Activated naive CD4-positive, alpha-beta T cell treated with anti-CD3 and anti-CD28 coated beads, Interleukin-2, amount 50 U/mL, for 16 hours (primary cell): ENCODE data around the gene KCNC1.

ENCODE experiments used
- DNase-seq: peaks from one replicate; pipeline ENCODE4 v3.0.0-alpha.2; 2020

Gene KCNC1

DNA sequence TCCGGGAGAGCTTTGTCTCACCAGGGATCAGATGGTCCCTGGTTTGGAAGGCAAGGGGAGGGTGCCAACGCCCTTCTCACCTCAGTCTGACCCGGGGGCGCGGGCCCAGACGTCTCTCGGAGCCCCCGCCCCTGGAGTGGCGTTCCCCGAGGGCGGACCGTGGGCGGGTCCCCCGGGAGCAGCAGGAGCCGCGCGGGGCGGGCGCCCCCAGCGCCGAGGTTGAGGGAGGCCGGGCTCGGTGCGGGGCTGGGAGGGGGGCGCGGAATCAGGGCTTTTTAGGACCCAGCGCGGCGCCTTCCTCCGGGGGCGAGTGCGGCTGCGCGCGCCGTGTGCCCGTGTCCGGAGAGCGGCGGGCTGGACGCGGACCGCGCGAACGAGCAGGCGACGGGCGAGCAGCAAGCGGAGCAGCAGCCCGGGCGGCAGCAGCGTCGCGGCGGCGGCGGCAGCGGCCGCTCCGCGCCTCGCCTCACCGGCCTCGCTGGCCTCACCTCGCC is at the start of gene KCNC1:
Gene KCNC1, plus strand, starts transcription at position 364 of the 494 bp plus-strand sequence. CDS start 1,222 bp downstream, outside the sequence.
- DNase-seq, result no peak

DNA sequence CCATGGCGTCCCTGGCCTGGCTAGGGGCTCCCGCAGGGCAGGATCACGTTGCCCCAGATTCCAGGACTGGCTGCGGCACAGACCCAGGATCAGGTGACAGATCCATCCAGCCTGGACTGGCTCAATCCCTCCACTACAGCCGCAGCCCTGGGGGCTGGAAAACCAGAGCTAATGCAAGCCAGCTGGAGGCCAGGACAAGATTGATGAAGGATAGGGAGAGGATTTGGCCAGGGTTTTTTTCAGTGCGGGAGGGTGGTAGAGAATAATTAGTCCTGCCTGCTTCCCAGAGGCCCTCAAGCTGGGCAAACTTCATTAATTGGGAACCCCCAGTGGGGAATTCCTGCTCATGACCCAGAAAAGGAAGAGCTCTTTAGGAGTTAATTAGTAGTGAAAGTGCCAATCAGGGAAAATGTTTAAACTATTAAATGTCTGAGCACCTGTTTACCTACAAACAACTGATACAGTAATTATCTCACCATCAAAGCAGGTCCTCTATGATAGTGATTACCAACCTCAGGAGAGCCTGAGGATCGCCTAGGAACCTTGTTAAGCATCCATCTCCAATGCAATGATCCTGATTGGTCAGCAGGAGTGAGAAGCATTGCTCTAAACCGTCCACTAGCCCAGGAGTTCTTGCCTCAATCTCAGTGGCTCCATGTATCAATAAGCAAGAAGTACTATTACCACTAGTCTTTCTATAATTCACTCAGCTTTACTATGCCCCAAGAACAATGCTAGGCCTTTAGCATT is 48.2 kb upstream of the KCNC1 start:
- DNase-seq, result no peak

DNA sequence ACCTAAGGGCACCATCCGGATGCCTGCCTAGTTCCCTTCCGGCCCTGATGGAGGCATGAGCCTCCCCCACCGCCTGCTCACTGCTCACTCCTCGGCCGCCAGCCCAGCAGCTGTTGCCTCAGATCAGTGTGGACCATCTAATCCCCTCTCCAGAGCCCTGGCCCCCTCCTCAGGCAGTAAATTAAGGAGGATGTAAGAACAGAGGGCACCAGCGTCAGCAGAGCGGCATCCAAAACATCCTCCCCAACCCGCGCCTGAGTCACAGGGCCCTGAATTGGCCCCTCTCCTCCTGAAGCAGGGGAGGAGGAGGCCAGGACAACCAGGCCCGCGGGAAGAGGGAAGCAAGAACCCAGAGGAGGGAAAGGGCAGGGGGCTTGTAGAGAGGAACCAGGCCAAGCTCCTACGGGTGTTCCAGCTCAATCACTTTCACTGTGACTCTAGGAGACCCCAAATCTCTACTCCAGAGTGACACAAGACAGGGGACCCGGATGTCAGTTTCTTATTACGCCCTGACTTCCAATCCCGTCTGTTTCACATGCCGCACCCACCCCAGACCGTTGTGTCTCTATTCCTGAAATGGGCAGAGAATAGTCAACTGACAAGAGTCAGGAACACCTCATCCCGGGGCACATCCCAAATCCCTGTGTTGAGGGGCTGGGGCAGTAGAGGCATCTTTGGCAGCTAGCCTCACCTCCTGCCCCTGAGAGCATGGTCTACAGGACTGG is 46.5 kb upstream of the KCNC1 start:
- DNase-seq, result no peak

DNA sequence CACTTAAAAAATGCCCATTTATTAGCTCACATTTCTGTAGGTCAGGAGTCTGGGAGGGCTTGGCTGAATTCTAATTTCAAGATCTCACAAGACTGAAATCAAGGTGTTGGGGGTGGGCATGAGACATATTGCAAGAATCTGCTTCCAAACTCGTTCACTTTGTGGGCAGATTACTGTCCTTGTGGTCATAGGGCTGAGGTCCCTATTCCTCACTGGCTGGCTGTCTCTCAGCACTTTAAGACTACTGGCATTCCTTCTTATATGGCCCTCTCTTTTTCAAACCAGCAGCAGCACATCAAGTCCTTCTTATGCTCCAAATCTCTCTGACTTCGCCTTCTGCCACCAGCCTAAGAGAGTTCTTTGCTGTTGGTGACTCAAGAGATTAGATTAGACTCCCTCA is 43.0 kb upstream of the KCNC1 start:
- no peak for DNase-seq

DNA sequence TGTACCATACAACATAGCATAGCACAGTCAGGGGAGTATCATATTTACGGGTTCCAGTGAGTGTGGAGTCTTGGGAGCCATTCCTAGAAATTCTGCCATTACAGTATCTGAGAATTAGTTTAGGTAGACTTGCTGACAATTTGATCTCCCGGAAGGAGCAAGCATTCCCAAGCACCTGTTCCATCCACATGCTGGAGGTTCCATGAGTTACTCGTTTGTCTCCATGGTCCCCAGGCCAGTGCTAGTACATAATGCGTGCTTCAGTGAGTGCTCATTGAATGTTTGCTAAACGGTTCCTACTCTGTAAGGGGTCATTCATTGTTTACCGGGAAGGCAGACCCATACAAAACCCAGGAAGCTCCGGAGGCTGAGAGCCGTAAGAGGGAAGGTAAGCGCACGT is 42.6 kb upstream of the KCNC1 start:
- DNase-seq, result no peak

DNA sequence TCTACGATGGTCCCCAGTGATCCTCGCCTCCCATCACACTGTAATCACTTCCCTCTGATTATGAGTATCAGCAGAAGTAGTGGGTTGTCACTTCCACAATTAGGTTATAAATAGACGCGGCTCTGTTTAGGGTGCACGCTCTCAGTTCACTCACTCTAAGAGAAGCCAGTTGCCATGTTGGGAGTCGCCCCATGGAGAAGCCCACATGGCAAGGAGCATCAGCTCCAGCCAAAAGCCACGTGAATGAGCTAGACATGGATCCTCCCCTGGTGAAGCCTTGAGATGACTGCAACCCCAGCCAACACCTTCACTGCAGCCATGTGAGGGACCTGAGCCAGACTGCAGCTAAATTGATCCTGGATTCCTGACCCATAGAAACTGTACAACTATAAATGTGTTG is 41.6 kb upstream of the KCNC1 start:
- DNase-seq, result no peak

DNA sequence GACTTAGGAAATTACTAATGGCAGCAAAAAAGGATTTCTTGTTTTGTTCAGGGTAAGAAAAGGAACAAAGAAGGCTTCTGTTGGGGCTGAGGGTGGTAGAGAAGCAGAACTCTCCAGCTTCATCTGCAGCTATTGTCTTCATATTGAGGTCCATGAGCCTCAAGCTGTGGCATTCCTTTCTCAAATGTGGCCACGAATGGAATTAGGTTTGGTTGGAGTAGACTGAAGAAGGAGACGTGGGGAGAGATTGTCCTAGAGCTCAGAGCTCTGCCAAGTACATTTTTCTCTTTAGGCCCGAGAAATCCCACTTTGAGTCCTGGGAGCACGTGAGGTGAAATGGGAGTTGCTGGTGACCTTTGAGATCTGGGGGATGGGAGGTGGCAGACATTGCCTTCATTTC is 41.0 kb upstream of the KCNC1 start:
- no peak for DNase-seq

DNA sequence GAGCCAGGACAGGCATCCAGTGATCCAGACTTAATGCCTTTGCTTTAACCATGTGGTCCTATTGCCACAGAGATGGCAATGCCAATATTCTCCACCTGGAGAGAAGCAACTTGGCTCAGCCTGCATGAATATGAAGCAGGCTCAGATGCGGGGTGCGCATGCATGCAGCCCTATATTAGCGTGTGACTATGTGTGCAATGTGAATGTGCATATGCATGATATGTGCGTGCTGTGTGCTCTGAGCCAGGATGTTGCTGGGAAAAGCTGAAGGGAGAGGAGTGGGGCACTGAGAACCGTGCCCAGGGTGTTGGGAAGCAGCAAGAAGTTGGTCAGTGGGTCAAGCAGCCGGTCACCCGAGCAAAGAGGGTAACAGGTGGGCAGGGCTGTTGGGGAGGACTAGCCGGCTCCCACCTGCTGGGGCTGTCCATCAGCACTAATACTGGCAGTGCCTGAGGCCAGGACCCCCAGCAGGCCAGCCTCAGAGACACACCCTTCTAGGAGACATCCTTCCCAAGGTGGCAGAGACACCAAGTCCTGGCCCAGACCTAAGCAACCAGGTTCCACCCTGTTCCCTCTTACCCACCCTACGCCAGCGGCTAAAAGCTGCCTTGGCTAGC is 40.0 kb upstream of the KCNC1 start:
- DNase-seq, result no peak

DNA sequence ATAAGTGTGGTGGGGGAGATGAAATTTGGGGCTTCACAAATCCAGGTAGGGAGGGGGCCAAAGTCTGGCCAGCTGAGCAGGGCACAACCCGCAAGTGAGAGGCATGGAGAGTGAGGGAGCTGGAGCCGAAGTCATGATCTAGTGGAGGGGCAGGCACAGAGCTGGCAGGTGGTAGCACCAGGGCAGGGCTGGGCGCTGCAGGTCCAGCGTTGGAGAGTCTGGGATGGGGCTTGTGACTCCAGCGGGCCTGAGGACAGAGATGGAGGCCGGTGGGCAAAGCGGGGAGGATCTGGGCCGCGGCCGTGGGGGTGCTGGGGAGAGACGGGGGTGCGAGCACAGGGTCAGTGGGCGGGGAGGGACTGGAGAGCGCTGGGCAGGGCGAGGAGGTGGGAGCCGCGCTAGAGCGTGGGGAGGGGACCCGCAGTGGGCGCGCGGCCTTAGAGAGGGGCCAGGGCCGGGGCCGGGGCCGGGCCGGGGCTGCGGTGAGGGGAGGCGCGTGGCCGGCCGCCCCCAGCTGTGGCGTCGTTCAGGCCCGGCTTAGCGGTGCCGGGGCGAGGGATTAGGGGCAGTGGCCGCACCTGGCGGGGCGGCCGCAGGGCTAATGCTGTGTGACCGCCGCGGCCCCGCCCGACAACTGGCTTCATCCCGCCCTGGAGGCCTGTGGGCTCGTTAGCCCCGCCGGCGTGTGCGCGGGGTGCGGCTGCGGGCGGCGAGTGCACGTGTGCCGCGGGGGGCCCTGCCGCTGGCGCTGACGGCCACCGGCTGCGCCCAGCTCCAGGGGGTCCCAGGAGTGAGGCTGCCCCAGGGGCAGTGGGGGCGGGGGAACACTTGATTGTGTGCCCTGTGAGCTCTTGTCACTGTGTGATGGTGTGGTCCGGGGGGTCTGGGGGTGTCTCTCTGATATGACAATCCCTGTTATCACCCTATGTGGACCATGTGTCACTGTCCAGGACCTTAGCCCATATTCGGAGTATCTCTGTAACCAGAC is 38.8 kb upstream of the KCNC1 start:
- no peak for DNase-seq

DNA sequence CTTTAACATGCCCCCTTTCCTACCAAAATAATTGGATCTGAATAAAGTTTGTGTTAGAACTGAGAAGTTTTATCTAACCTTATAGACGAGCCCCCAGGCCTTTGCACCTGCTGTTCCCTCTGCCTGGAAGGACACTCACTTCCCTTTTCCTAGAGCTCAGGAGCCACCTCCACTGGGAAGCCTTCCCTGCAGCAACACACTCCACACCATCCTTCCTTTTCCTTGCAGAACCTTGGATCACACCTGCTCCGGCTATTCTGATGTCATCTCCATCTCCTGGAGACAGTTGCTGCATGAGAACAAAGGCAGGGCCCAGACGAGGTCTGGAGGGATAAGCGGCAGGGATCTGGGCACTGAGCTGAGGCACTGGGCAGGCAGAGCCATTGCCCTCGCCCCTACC is 37.8 kb upstream of the KCNC1 start:
- no peak for DNase-seq

DNA sequence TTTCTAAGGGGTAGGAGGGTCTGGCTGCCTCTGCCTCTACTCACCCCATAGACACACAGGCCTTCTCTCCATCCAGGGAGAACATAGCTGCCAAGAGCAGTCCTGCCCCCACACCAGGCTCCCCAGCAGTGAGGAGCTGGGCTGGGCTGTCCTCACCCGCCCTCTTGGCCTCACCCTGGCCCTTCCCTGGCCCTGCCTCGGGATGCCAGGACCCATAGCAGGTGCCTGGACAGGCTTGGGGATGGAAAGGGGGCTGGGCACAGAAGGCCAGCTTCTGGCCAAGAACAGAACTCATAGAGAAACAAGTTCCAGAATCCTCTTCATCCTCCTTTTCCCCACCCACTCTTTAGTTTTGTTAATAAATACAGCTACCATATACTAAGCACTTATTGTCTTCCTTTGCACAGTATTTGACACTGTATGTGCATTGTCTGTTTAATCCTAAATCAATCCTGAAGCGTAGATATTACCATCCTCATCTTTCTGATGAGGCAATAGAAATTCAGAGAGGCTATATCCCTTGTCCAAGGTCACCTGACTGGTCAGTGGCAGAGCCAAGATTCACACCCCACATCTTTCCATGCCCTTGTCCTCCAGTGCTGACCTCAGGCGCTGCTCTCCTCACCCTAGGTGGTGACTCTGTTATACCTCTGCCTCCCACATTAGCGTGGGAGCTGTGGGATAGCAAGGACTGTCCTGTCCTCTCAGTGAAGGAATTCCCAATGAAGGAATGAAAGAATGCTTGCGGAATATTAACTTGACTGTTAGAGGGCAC is 37.2 kb upstream of the KCNC1 start:
- no peak for DNase-seq

DNA sequence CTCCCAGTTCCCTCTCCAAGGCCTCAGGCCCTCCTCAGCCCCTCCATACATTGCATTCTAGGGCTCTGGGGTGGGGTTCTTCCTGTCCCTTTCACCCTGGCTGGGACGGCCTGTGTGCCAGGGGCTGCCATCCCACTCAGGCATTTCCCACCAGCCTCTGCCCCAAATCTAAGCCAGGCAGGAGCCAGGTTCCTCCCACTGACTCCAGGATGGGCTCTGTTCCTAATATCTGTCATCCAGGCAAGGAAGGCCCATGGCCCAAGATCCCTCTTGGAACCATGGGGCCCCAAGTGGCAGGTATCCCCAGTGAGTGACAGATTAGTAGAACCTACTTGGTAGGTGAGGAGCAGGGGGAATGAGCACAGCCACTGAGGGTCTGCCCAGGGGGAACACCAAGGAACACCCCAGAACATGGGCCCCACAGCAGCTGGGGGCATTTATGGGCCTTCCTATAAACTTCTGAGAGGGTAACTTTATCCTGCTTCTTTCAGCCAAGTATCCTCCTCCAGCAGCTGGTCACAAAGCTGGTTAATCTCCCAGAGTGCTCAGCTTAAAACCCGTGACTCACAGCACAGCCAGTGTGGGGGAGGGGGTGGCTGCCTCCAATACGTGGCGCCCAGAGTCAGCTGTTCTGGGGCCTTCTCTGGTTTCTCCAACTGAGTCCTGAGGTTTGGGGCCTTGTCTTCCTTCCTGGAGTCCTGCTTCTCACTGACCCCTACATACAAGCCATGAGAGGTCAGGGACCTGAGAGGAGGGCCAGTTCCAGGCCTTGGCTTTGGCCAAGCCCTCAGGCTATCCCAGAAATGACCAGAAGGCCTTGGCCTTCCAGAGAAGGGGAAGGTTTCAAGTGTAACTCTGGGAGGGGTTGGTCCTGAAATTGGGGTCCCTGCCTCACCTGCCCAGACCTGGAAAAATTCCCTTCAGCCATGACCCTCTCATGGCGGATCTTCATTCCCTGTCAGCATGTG is 35.1 kb upstream of the KCNC1 start:
- DNase-seq, result no peak

DNA sequence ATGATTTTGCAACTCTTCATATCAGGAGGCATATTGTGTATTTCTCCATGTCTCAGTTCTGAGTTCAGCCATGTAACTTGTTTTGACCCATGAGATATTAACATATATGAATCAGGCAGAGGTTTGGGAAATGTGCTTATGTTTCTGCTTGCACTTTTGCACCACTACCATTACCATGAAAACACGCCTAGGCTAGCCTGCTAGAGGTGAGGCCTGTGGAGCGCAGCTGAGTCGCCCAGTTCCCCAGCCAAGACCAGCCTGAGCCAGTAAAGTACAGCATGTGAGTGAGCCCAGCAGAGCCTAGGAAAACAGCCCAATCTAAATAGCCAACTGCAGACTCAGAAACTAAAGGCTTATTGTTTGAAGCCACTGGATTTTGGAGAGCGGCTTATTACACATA is 33.6 kb upstream of the KCNC1 start:
- DNase-seq, result no peak

DNA sequence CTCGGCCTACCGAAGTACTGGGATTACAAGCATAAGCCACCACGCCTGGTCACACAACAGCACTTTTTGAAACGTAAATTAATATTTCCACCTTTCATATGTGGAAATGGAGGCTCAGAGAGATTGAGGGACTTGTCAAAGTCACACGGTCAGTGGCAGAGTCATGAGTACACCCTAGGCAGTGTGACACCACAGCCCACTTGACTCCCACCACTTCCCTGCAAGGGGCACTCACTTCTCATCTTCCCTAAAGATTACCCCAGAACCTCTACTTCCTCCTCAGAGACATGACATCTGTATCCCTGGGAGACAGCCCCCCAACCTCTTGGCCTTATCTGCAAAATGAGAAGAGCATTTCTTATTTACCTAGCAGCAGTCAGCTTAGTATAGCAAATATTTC is 31.7 kb upstream of the KCNC1 start:
- no peak for DNase-seq

DNA sequence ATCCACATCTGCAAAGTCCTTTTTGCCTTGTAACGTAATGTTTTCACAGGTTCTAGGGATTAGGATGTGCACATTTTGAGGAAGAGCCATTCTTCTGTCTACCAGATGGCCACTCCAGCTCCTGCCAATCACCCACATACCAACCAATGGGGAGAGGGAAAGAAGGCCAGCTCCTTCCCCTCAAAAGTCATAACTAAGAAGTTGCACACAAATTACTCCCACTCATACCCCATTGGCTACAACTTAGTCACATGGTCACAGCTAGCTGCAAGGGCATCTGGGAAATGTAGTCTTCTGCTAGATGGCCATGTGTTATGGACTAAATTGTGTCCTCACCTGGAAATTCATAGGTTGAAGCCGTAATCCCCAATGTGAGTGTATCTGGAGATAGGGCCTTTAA is 30.6 kb upstream of the KCNC1 start:
- no peak for DNase-seq

DNA sequence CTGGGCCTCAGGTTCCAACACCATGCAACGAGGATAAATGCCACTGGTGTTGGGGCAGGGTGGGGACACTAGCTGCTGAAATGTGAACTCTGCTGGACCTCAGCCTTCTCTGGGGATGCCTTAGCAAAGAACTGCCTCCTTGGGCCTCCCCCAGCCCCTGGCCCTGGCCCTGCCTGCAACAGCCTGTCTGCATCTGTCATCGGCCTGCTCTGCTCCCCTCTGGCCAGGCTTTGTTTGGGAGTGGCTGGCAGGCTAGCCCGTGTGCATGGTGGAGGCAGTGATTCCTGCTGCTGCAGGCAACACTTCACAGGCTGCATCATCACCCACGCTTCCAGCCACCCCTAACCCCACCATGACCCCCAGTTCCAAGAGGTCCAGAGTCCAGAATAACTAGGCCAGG is 26.8 kb upstream of the KCNC1 start:
- no peak for DNase-seq

DNA sequence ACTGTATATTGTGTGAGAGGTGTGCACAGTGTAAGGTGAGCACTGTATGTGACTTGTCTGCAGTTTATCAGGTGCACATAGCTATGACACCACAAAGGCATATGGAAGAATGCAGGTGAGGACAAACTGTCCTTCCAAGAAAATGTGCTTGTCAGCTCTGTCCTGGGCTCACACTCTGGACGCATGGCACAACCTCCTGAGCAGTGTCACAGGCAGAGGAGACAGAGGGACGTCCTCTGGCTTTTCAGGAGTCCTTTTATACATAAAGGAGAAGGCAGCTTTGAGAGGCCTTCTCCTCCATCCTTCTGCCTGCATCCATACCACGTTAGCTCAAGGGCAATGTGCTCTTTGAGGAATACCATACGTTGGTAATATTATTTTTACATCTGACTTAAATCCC is 22.7 kb upstream of the KCNC1 start:
- no peak for DNase-seq

DNA sequence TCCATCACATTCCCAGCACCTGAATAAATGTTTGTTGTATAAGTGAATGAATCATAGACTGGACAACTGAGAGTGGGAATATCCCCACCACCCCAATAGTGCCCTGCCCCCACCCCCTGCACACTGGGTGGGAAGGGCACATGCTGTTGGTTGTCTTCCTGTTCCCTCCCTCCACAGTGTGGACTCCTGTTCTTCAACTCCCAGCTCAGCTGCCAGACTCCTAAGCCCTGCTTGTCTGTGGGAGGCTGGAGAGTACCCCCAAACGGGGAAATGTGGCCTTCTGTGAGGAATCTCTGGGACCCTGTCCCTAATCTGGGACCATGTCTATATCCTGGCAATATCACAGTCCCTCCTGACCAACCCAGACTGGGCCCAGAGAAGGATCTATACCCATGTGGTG is 20.7 kb upstream of the KCNC1 start:
- DNase-seq, result no peak

DNA sequence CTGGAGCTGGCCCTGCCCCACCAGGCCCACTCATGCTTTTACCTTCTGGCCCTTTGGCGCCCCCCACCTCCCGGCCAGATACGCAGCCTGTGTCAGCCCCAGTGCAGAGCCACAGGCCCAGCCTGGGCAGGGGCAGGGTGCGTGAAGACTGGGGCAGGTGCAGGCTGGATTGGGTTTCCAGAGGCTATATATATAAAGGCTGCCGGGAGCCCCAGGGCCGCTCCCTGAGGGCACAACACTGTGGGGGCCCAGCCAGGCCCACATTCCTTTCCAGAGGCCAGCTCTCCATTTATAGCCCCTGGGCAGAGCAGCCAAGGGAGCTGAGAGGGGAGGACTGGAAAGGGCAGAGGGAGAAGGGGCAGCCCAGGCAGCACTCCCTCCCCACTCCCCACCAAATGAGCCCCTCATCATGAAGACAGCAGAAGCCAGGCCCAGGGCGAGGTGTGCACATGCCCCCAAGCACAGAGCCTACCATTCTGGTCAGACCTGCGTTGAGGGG is 20.2 kb upstream of the KCNC1 start:
- no peak for DNase-seq

DNA sequence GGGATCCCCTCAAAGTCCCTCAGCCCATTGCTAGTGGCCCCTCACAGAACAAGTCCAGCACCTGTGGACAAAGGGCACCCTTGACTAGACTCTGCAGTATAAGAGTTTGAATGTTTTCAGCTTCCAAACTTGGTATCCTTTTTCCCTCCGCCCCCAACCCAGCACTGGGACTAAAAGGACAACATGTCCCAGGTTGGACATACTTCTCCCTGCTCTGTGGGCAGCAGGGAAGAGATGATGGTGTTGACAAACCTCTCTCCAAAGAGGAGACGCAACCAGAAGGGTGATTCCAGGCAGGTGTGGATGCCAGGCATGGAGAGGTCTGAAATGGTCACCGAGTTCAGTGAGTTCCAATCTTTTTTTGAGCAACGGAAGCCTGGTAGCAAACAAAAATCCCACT is 19.7 kb upstream of the KCNC1 start:
- no peak for DNase-seq

DNA sequence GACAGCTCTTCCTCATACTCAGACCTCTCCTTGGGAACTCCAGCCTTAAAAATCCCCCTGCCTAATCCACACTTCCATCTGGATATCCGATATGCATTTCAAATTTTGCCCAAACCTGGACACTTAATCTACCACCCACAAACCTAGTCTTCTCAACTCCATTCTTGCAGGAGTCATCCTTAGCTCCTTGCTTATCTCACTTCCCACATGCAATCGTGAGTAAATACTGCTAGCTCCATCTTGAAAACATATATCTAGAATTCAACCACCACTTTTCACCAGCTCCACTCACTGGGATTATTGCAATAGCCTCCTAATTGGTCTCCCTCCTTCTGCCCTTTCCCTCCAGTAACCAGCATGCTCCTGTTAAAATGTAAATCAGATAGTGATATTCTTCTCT is 17.8 kb upstream of the KCNC1 start:
- no peak for DNase-seq
